HUES48 (cell line): ENCODE data around the gene ABHD3.
"Not testable (repeated sequence)": the region's sequence is repeated elsewhere in the genome, so short reads cannot be mapped to it uniquely, and the experiment has no call there.

Experiments used
- H3K27ac ChIP-seq: one replicate; pipeline ENCODE4 v1.7.0; 2013; ENCODE audit warnings: low read depth, low read length, inconsistent platforms
- H3K27me3 ChIP-seq: 2 replicates; pipeline ENCODE4 v1.6.1; 2013; ENCODE audit warnings: mild to moderate bottlenecking, low read length; ENCODE audit not compliant: control insufficient read depth, insufficient read depth
- H3K36me3 ChIP-seq: 2 replicates; pipeline ENCODE4 v1.6.1; 2013; ENCODE audit warnings: low read length; ENCODE audit not compliant: control insufficient read depth, insufficient read depth
- H3K4me1 ChIP-seq: 2 replicates; pipeline ENCODE4 v1.6.1; 2013; ENCODE audit warnings: mild to moderate bottlenecking, low read length; ENCODE audit not compliant: control insufficient read depth, insufficient read depth
- H3K4me3 ChIP-seq: 2 replicates; pipeline ENCODE4 v1.5.1; 2013; ENCODE audit warnings: mild to moderate bottlenecking, low read depth, low read length
- H3K9ac ChIP-seq: 2 replicates; pipeline ENCODE4 v1.6.1; 2013; ENCODE audit warnings: mild to moderate bottlenecking, low read depth, low read length, moderate library complexity
- H3K9me3 ChIP-seq: 2 replicates; pipeline ENCODE4 v1.6.1; 2013; ENCODE audit warnings: low read length; ENCODE audit not compliant: control insufficient read depth, insufficient read depth

The ABHD3 gene

GRCh38 chr18:21739604-21740537 is 35.3 kb upstream of the ABHD3 start:
- Histone ChIP-seq H3K9me3 (no peaks in the 10 kb centered on the region), H3K4me3 (peak overlapping the region; percentile 92), H3K4me1 (peaks cover 18% of the 10 kb centered on the region), H3K27me3 (no peaks in the 10 kb centered on the region), H3K27ac (peak overlapping the region; percentile 98), H3K36me3 (no peaks in the 10 kb centered on the region), H3K9ac (no peak overlapping the region)

- H3K4me3 ChIP-seq, H3K27me3 ChIP-seq, H3K36me3 ChIP-seq, H3K27ac ChIP-seq, H3K9ac ChIP-seq, H3K9me3 ChIP-seq: not testable (repeated sequence)
- peaks cover 14% of the 10 kb centered on the region for H3K4me1 ChIP-seq
Measured at GRCh38 chr18:21736926-21737325, 32.4 kb upstream of the ABHD3 start.

GRCh38 chr18:21735452-21736015 is 31.0 kb upstream of the ABHD3 start:
- H3K9ac ChIP-seq: no peak overlapping the region
- no peak overlapping the region for H3K4me3 ChIP-seq
- peak overlapping the region; percentile 69 for H3K27ac ChIP-seq

GRCh38 chr18:21733011-21733410 is 28.4 kb upstream of the ABHD3 start:
- Histone ChIP-seq H3K4me3 (no peak overlapping the region), H3K27me3 (no peaks in the 10 kb centered on the region), H3K9ac (no peak overlapping the region), H3K36me3 (no peaks in the 10 kb centered on the region), H3K4me1 (peaks cover 6% of the 10 kb centered on the region), H3K9me3 (no peaks in the 10 kb centered on the region), H3K27ac (no peak overlapping the region)

More at GRCh38 chr18:21735452-21736015, 31.0 kb upstream of the ABHD3 start:
- peaks cover 14% of the 10 kb centered on the region for H3K4me1 ChIP-seq
- H3K36me3 ChIP-seq: no peaks in the 10 kb centered on the region
- H3K9me3 ChIP-seq: no peaks in the 10 kb centered on the region
- H3K27me3 ChIP-seq: no peaks in the 10 kb centered on the region

DNA sequence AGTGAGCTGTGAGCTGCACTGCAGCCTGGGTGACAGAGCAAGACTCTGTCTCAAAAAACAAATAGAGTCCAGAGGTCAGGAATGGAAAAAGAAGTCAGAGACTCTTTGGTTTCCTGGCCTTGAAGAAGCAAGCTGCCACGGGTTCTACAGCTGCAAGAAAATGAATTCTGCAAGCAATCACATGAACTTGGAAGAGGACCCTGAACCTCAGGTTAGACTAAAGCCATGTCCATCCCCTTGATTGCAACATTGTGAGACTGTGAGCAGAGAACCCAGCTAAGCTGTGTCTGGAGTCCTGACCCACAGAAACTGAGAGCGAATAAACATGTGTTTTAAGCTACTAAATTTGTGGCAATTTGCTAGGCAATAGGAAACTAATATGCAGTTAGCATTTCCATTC is 23.1 kb upstream of the ABHD3 start:
- no peaks in the 10 kb centered on the region for H3K9me3 ChIP-seq
- no peaks in the 10 kb centered on the region for H3K4me1 ChIP-seq
- no peaks in the 10 kb centered on the region for H3K27me3 ChIP-seq
- no peak overlapping the region for H3K27ac ChIP-seq
- no peak overlapping the region for H3K4me3 ChIP-seq
- no peaks in the 10 kb centered on the region for H3K36me3 ChIP-seq
- no peak overlapping the region for H3K9ac ChIP-seq

GRCh38 chr18:21725201-21725600 is 20.6 kb upstream of the ABHD3 start:
- no peak overlapping the region for H3K9ac ChIP-seq
- no peaks in the 10 kb centered on the region for H3K9me3 ChIP-seq
- no peaks in the 10 kb centered on the region for H3K27me3 ChIP-seq
- H3K27ac ChIP-seq: no peak overlapping the region
- H3K36me3 ChIP-seq: no peaks in the 10 kb centered on the region
- no peaks in the 10 kb centered on the region for H3K4me1 ChIP-seq
- H3K4me3 ChIP-seq: no peak overlapping the region

GRCh38 chr18:21722687-21723086 is 18.1 kb upstream of the ABHD3 start:
- Histone ChIP-seq H3K4me1 (no peaks in the 10 kb centered on the region), H3K9ac (no peak overlapping the region), H3K36me3 (no peaks in the 10 kb centered on the region), H3K27me3 (no peaks in the 10 kb centered on the region), H3K4me3 (no peak overlapping the region), H3K27ac (no peak overlapping the region), H3K9me3 (no peaks in the 10 kb centered on the region)

GRCh38 chr18:21714474-21714873 is 9.9 kb upstream of the ABHD3 start:
- Histone ChIP-seq H3K27me3 (no peaks in the 10 kb centered on the region), H3K4me3 (no peak overlapping the region), H3K36me3 (no peaks in the 10 kb centered on the region), H3K9ac (no peak overlapping the region), H3K9me3 (no peaks in the 10 kb centered on the region), H3K27ac (no peak overlapping the region), H3K4me1 (no peaks in the 10 kb centered on the region)

GRCh38 chr18:21707130-21707529 is 2.6 kb upstream of the ABHD3 start:
- H3K9me3 ChIP-seq, H3K27ac ChIP-seq, H3K4me1 ChIP-seq, H3K9ac ChIP-seq, H3K4me3 ChIP-seq, H3K36me3 ChIP-seq: not testable (repeated sequence)
- H3K27me3 ChIP-seq: peaks cover 11% of the 10 kb centered on the region; the same call in 1 of the 2 replicates

DNA sequence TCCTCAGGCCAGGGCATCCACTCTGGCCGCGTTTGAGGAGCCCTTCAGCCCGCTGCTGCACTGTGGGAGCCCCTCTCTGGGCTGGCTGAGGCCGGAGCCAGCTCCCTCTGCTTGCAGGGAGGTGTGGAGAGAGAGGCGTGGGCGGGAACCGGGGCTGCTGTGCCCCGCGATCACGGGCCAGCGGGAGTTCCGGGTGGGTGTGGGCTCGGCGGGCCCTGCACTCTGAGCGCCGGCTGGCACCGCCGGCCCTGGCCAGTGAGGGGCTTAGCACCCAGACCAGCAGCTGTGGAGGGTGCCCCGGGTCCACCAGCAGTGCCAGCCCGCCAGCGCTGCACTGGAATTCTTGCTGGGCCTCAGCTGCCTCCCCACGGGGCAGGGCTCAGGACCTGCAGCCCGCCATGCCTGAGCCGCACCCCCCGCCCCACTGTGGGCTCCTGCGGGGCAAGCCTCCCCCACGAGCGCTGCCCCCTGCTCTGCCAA is 1.9 kb upstream of the ABHD3 start:
- peaks cover 11% of the 10 kb centered on the region; the same call in 1 of the 2 replicates for H3K27me3 ChIP-seq
- H3K4me3 ChIP-seq: no peak overlapping the region
- no peak overlapping the region for H3K27ac ChIP-seq
- H3K4me1 ChIP-seq: no peaks in the 10 kb centered on the region
- peaks cover 9% of the 10 kb centered on the region; the same call in 1 of the 2 replicates for H3K9me3 ChIP-seq
- peaks cover 10% of the 10 kb centered on the region for H3K36me3 ChIP-seq
- no peak overlapping the region for H3K9ac ChIP-seq

GRCh38 chr18:21703241-21703820 is 1.2 kb downstream of the ABHD3 start:
- H3K36me3 ChIP-seq: peaks cover 16% of the 10 kb centered on the region
- peaks cover 9% of the 10 kb centered on the region; the same call in 1 of the 2 replicates for H3K9me3 ChIP-seq
- H3K4me1 ChIP-seq: no peaks in the 10 kb centered on the region
- peaks cover 11% of the 10 kb centered on the region; the same call in 1 of the 2 replicates for H3K27me3 ChIP-seq
- peak overlapping the region; percentile 56; the same call in 1 of the 2 replicates for H3K9ac ChIP-seq
- H3K4me3 ChIP-seq: peak overlapping the region; percentile 69
- H3K27ac ChIP-seq: peak overlapping the region; percentile 21
